BE2C (cell line): Measurements from ENCODE around the gene RPL5.

ENCODE experiments used
- DNase-seq: peaks from one replicate; pipeline ENCODE4 v3.0.0-alpha.2; 2020
- H3K27me3 ChIP-seq: fragments of 250-450 bp; sonication (Bioruptor Pico); 2 replicates; pipeline ENCODE4 v1.5.1; 2020; ENCODE audit warnings: mild to moderate bottlenecking
- H3K36me3 ChIP-seq: fragments of 250-450 bp; sonication (Bioruptor Pico); 2 replicates; pipeline ENCODE4 v1.5.1; 2020; ENCODE audit warnings: mild to moderate bottlenecking
- H3K4me1 ChIP-seq: fragments of 250-450 bp; sonication (Bioruptor Pico); 2 replicates; pipeline ENCODE4 v1.5.1; 2020
- H3K4me3 ChIP-seq: 2 replicates; pipeline ENCODE4 v1.5.1; 2011; ENCODE audit warnings: low read depth, low read length
- H3K9me3 ChIP-seq: fragments of 250-450 bp; sonication (Bioruptor Pico); 2 replicates; pipeline ENCODE4 v1.5.1; 2020
- CTCF ChIP-seq: IDR thresholded peaks from 2 replicates; pipeline ENCODE4 v1.5.1; 2012; ENCODE audit warnings: mild to moderate bottlenecking, low read depth, low read length

RPL5 gene

GRCh38 chr1:92840600-92840999, 8.8 kb downstream of the RPL5 start:
- Histone ChIP-seq H3K27me3 (no peaks in the 10 kb centered on the region), H3K4me1 (no peaks in the 10 kb centered on the region; the same call in 1 of the 2 replicates), H3K4me3 (no peak overlapping the region), H3K36me3 (peaks cover 71% of the 10 kb centered on the region), H3K9me3 (no peaks in the 10 kb centered on the region)
- no peak for DNase-seq
- TF ChIP-seq CTCF = no peak

GRCh38 chr1:92842082-92843045, 10.5 kb downstream of the RPL5 start:
- H3K36me3 ChIP-seq = peaks cover 53% of the 10 kb centered on the region
- DNase-seq = no peak
- no peaks in the 10 kb centered on the region for H3K27me3 ChIP-seq
- no peaks in the 10 kb centered on the region for H3K9me3 ChIP-seq
- no peak for TF ChIP-seq CTCF
- no peak overlapping the region for H3K4me3 ChIP-seq
- H3K4me1 ChIP-seq = no peaks in the 10 kb centered on the region; the same call in 1 of the 2 replicates

DNA sequence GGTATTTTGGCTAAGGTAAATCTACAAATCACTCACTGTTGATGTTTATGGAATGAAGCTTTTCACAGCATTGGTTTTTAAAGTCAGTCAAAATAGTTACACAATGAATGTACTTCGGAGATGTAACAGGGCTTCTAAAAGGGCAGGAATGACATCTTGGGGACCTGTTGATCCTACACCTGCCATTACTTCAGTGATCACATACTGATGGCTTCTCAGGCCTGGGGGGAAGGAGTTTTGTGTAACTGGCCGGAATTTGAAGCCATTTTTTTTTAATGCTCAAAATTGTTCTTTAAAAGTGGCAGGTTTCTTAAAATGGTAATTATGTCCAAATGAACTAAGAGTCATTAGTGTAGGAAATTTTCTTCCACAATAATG, 11.2 kb downstream of the RPL5 start:
- Histone ChIP-seq H3K4me3 (no peak overlapping the region), H3K36me3 (peaks cover 46% of the 10 kb centered on the region), H3K9me3 (no peaks in the 10 kb centered on the region), H3K27me3 (no peaks in the 10 kb centered on the region), H3K4me1 (no peaks in the 10 kb centered on the region)
- TF ChIP-seq CTCF = no peak
- no peak for DNase-seq

GRCh38 chr1:92843429-92844352, 11.9 kb downstream of the RPL5 start:
- Histone ChIP-seq H3K4me3 (no peak overlapping the region), H3K9me3 (no peaks in the 10 kb centered on the region), H3K4me1 (no peaks in the 10 kb centered on the region), H3K36me3 (peaks cover 40% of the 10 kb centered on the region), H3K27me3 (no peaks in the 10 kb centered on the region)
- DNase-seq = no peak
- TF ChIP-seq CTCF = no peak

GRCh38 chr1:92844439-92844838, 12.6 kb downstream of the RPL5 start:
- peaks cover 35% of the 10 kb centered on the region for H3K36me3 ChIP-seq

More at GRCh38 chr1:92844439-92844838, 12.6 kb downstream of the RPL5 start:
- Histone ChIP-seq H3K4me1 (no peaks in the 10 kb centered on the region), H3K27me3 (no peaks in the 10 kb centered on the region), H3K4me3 (no peak overlapping the region), H3K9me3 (no peaks in the 10 kb centered on the region)
- DNase-seq = no peak
- TF ChIP-seq CTCF = no peak
